ENCODE data around the gene NCOA6. TPM values are rescaled to one million over a fixed set of nuclear protein-coding genes. Genes with fewer than 3 reads are reported as not detected.

NCOA6 gene
- total RNA-seq, 3 donors from 2014 or later (not counting 1 experiment from before 2014, with no cell fraction given) = 34.7 to 41.6 (median 37.0) TPM

GRCh38 chr20:34709044-34709830, 116.2 kb downstream of the NCOA6 start:
- no peaks in the 10 kb centered on the region for H3K27me3 Mint-ChIP-seq (ENCODE audit: low read depth in 2 of 2)
- ATAC-seq (peak; percentile 61 to 82 (median 66)), DNase-seq (peak; percentile 80 to 88)
- peak overlapping the region; percentile 84 for H3K4me3 Mint-ChIP-seq
- Histone ChIP-seq H3K27me3 (ENCODE audit: control insufficient read depth, insufficient read depth, low read length) (peaks cover 3% of the 10 kb centered on the region), H3K4me1 (ENCODE audit: control insufficient read depth, insufficient read depth, low read length) (peaks cover 23% of the 10 kb centered on the region), H3K27ac (ENCODE audit: low read length) (peak overlapping the region; percentile 75), H3K36me3 (ENCODE audit: control insufficient read depth, insufficient read depth, low read length) (peaks cover 2% of the 10 kb centered on the region), H3K4me3 (ENCODE audit: low read length) (peak overlapping the region; percentile 64), H3K9me3 (ENCODE audit: control insufficient read depth, insufficient read depth, low read length) (no peaks in the 10 kb centered on the region)
- WGBS (ENCODE audit: insufficient coverage) = under 1% methylated on average over 64 of the region's 64 CpGs
- no peaks in the 10 kb centered on the region for H3K36me3 Mint-ChIP-seq
- peaks cover 14 to 23% of the 10 kb centered on the region in 2 donors for H3K4me1 Mint-ChIP-seq
- intact Hi-C loops (cut with micrococcal nuclease) = loop anchor here (2.0 to 10.0 kb wide), 3 partner anchors 32 to 174 kb away; partner anchors contain the start of gene PIGU
- H3K9me3 Mint-ChIP-seq = no peaks in the 10 kb centered on the region
- TF ChIP-seq CTCF (IDR thresholded peaks at IDR 0.05) = no peak
- H3K27ac Mint-ChIP-seq = peak overlapping the region; percentile 72 to 80

GRCh38 chr20:34708621-34709043, 116.8 kb downstream of the NCOA6 start:
- H3K4me1 Mint-ChIP-seq = peaks cover 16 to 27% of the 10 kb centered on the region in 2 donors
- no peaks in the 10 kb centered on the region for H3K27me3 Mint-ChIP-seq (ENCODE audit: low read depth in 2 of 2)
- H3K36me3 Mint-ChIP-seq = no peaks in the 10 kb centered on the region
- Histone ChIP-seq H3K27me3 (ENCODE audit: control insufficient read depth, insufficient read depth, low read length) (peaks cover 3% of the 10 kb centered on the region), H3K4me1 (ENCODE audit: control insufficient read depth, insufficient read depth, low read length) (peaks cover 27% of the 10 kb centered on the region), H3K9me3 (ENCODE audit: control insufficient read depth, insufficient read depth, low read length) (no peaks in the 10 kb centered on the region), H3K36me3 (ENCODE audit: control insufficient read depth, insufficient read depth, low read length) (no peaks in the 10 kb centered on the region), H3K27ac (ENCODE audit: low read length) (peak overlapping the region; percentile 75), H3K4me3 (ENCODE audit: low read length) (peak overlapping the region; percentile 64)
- peak; percentile 43 for TF ChIP-seq CTCF (IDR thresholded peaks at IDR 0.05)
- no peak for ATAC-seq
- peak overlapping the region; percentile 84 for H3K4me3 Mint-ChIP-seq
- H3K27ac Mint-ChIP-seq = peak overlapping the region; percentile 72 to 80
- peak; percentile 39 to 74 for DNase-seq
- H3K9me3 Mint-ChIP-seq = no peaks in the 10 kb centered on the region
- intact Hi-C loops (cut with micrococcal nuclease) = loop anchor here (2.0 to 10.0 kb wide), 3 partner anchors 32 to 174 kb away; partner anchors contain the start of gene PIGU
- 1% methylated on average over 20 of the region's 22 CpGs for WGBS (ENCODE audit: insufficient coverage)

- peaks cover 3% of the 10 kb centered on the region for H3K27me3 ChIP-seq (ENCODE audit: control insufficient read depth, insufficient read depth, low read length)
- intact Hi-C loops (cut with micrococcal nuclease) = loop anchor here (5.0 to 10.0 kb wide), 2 partner anchors 145 to 172 kb away; no protein-coding TSS in a partner anchor
- 86% methylated on average over 2 of the region's 3 CpGs for WGBS (ENCODE audit: insufficient coverage)
- H3K9me3 ChIP-seq (ENCODE audit: control insufficient read depth, insufficient read depth, low read length) = no peaks in the 10 kb centered on the region
- no peak for ATAC-seq
- H3K27ac Mint-ChIP-seq = peak overlapping the region in 1 of 2 donors; percentile 98
- peaks cover 0 to 4% of the 10 kb centered on the region in 2 donors for H3K27me3 Mint-ChIP-seq (ENCODE audit: low read depth in 2 of 2)
- peaks cover 25 to 38% of the 10 kb centered on the region in 2 donors for H3K4me1 Mint-ChIP-seq
- DNase-seq = no peak
- no peaks in the 10 kb centered on the region for H3K36me3 Mint-ChIP-seq
- H3K4me3 ChIP-seq (ENCODE audit: low read length) = no peak overlapping the region
- H3K27ac ChIP-seq (ENCODE audit: low read length) = no peak overlapping the region
- no peaks in the 10 kb centered on the region for H3K9me3 Mint-ChIP-seq
- H3K4me3 Mint-ChIP-seq = peak overlapping the region; percentile 45
- no peak for TF ChIP-seq CTCF (IDR thresholded peaks at IDR 0.05)
- no peaks in the 10 kb centered on the region for H3K36me3 ChIP-seq (ENCODE audit: control insufficient read depth, insufficient read depth, low read length)
- peaks cover 35% of the 10 kb centered on the region for H3K4me1 ChIP-seq (ENCODE audit: control insufficient read depth, insufficient read depth, low read length)
These were observed 118.3 kb downstream of the NCOA6 start for GRCh38 chr20:34706912-34707784.
